HL-60 (cell line): ENCODE measurements around the gene FOXP1.

ENCODE experiments used
- DNase-seq, 2 experiments: peaks; one replicate each; pipeline ENCODE4 v3.0.0-alpha.2; 2010 to 2020; ENCODE audit warnings: low read depth in 1 of 2, low spot score in 1 of 2
- H3K27ac ChIP-seq: fragments of 250-450 bp; sonication (Bioruptor Pico); replicated peaks from 2 replicates; pipeline ENCODE4 v1.5.1; 2020; ENCODE audit warnings: mild to moderate bottlenecking, moderate library complexity
- H3K27me3 ChIP-seq: fragments of 250-450 bp; sonication (Bioruptor Pico); 2 replicates; pipeline ENCODE4 v1.5.1; 2021; ENCODE audit warnings: mild to moderate bottlenecking, moderate library complexity; ENCODE audit not compliant: insufficient read depth, poor library complexity, severe bottlenecking
- H3K4me3 ChIP-seq: replicated peaks from 2 replicates; pipeline ENCODE4 v1.5.1; 2011; ENCODE audit warnings: mild to moderate bottlenecking, control low read depth, low read length; ENCODE audit not compliant: insufficient read depth
- GABPA ChIP-seq: IDR thresholded peaks from 2 replicates; pipeline ENCODE4 v1.6.1; 2012; ENCODE audit warnings: low read depth
- POLR2AphosphoS5 ChIP-seq: IDR thresholded peaks from 2 replicates; pipeline ENCODE4 v1.6.1; 2012; ENCODE audit warnings: low read depth
- SPI1 ChIP-seq: IDR thresholded peaks from 2 replicates; pipeline ENCODE4 v1.6.1; 2012; ENCODE audit warnings: low read depth, mild to moderate bottlenecking, borderline replicate concordance
- TF ChIP-seq, protein P1 (sequence below): IDR thresholded peaks from 2 replicates; pipeline ENCODE4 v1.6.1; 2012; ENCODE audit warnings: low read depth; ENCODE audit not compliant: insufficient replicate concordance
- TF ChIP-seq, protein P2 (sequence below): IDR thresholded peaks from one replicate; pipeline ENCODE4 v1.5.1; 2011; ENCODE audit warnings: low read length, control low read depth, inconsistent platforms; ENCODE audit not compliant: insufficient read depth

FOXP1 gene

DNA sequence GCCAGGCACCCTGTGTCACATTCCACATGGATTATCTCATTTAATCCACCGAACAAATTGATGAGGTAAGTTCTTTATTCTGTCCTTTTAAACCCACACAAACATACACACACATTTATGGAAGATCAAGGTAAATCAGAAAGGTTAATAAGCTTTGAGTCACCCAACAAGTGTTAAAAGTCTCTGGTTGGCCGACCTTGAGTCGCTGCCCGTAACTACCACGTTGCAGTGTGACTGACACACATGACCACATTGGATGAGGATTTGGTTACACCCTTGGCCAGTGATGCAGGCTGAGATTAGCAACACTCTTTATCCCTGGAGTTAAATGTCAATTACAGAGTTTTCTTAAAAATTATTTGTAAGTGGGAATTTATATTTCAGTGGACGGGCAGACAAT is 19.2 kb downstream of the FOXP1 start:
- H3K27me3 ChIP-seq = no peaks in the 10 kb centered on the region
- DNase-seq = no peak
- H3K27ac ChIP-seq = no peak overlapping the region
- H3K4me3 ChIP-seq = no peak overlapping the region
- TF ChIP-seq POLR2AphosphoS5 (no peak), GABPA (no peak)
- TF ChIP-seq, protein P1, sequence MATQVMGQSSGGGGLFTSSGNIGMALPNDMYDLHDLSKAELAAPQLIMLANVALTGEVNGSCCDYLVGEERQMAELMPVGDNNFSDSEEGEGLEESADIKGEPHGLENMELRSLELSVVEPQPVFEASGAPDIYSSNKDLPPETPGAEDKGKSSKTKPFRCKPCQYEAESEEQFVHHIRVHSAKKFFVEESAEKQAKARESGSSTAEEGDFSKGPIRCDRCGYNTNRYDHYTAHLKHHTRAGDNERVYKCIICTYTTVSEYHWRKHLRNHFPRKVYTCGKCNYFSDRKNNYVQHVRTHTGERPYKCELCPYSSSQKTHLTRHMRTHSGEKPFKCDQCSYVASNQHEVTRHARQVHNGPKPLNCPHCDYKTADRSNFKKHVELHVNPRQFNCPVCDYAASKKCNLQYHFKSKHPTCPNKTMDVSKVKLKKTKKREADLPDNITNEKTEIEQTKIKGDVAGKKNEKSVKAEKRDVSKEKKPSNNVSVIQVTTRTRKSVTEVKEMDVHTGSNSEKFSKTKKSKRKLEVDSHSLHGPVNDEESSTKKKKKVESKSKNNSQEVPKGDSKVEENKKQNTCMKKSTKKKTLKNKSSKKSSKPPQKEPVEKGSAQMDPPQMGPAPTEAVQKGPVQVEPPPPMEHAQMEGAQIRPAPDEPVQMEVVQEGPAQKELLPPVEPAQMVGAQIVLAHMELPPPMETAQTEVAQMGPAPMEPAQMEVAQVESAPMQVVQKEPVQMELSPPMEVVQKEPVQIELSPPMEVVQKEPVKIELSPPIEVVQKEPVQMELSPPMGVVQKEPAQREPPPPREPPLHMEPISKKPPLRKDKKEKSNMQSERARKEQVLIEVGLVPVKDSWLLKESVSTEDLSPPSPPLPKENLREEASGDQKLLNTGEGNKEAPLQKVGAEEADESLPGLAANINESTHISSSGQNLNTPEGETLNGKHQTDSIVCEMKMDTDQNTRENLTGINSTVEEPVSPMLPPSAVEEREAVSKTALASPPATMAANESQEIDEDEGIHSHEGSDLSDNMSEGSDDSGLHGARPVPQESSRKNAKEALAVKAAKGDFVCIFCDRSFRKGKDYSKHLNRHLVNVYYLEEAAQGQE = no peak

DNA sequence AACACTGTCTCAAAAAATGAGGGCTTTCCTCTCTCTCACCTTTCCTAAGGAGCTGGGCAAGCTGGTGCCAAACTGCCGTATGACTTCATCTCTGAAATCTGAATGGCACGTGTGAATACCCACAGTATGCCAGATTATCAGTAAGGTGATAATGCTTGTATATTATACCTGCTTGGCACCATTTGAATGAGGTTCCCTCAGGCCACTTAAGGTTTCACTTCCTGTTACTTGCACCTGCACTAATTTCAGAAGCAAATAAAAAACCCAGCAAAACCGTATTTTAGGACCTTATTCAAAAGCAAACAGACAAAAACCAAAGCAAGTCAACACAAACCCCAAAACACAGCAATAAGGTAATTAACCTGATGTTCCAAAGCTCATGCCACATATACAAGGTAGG is 19.7 kb downstream of the FOXP1 start:
- no peak overlapping the region for H3K4me3 ChIP-seq
- TF ChIP-seq SPI1 (no peak), GABPA (no peak)
- TF ChIP-seq, protein P2, sequence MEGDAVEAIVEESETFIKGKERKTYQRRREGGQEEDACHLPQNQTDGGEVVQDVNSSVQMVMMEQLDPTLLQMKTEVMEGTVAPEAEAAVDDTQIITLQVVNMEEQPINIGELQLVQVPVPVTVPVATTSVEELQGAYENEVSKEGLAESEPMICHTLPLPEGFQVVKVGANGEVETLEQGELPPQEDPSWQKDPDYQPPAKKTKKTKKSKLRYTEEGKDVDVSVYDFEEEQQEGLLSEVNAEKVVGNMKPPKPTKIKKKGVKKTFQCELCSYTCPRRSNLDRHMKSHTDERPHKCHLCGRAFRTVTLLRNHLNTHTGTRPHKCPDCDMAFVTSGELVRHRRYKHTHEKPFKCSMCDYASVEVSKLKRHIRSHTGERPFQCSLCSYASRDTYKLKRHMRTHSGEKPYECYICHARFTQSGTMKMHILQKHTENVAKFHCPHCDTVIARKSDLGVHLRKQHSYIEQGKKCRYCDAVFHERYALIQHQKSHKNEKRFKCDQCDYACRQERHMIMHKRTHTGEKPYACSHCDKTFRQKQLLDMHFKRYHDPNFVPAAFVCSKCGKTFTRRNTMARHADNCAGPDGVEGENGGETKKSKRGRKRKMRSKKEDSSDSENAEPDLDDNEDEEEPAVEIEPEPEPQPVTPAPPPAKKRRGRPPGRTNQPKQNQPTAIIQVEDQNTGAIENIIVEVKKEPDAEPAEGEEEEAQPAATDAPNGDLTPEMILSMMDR = no peak
- no peak overlapping the region for H3K27ac ChIP-seq
- no peaks in the 10 kb centered on the region for H3K27me3 ChIP-seq
- DNase-seq = no peak

DNA sequence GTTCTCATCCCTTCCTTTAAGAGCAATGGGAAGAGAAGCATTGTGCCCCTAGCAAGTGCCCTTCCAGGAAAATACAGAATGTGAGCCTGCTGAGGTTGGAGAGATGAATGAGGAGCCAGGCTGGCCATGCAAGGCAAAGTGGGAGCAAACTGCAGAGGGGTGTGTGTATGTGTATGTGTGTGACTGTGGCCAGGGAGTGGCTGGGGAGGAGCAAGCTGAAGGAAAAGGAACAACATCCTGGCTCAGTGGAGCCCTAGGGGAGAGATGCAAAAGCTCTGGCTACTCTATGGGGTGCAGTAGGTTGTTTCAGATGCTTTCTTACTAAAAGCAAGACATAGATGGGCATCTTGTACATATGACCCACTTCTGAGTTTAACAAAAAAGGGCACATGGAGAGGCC is 20.6 kb downstream of the FOXP1 start:
- DNase-seq = no peak
- no peaks in the 10 kb centered on the region for H3K27me3 ChIP-seq
- TF ChIP-seq, protein P2 = no peak
- TF ChIP-seq, protein P1 = no peak
- no peak for TF ChIP-seq POLR2AphosphoS5
- no peak for TF ChIP-seq GABPA
- H3K4me3 ChIP-seq = no peak overlapping the region
- no peak overlapping the region for H3K27ac ChIP-seq

DNA sequence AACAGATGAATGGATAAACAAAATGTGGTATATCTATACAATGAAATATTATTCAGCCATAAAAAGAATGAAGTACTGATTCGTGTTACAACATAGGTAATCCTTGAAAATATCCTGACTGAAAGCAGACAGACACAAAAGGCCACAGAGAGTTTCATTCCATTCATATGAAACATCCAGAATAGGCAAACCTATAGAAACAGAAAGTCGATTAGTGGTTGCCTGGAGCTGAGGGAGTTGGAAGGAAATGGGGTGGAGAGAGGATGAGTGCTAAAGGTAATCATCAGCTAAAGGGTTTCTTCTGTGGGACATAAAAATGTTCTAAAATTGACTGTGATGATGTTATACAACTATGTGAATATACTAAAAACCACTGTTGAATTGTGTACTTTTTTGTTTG is 22.9 kb downstream of the FOXP1 start:
- Histone ChIP-seq H3K4me3 (no peak overlapping the region), H3K27ac (no peak overlapping the region), H3K27me3 (no peaks in the 10 kb centered on the region)
- no peak for DNase-seq
- TF ChIP-seq GABPA (no peak), SPI1 (no peak), POLR2AphosphoS5 (no peak)
- TF ChIP-seq, protein P2 = no peak
- TF ChIP-seq, protein P1 = no peak
